H54 (cell line): ENCODE results near the gene PSKH1.
"Not testable (repeated sequence)": the region's sequence is repeated elsewhere in the genome, so short reads cannot be mapped to it uniquely, and the experiment has no call there.

ENCODE experiments used
- DNase-seq: peaks from one replicate; pipeline ENCODE4 v3.0.0; 2011; ENCODE audit warnings: low spot score, mixed read lengths; ENCODE audit not compliant: insufficient read length
- FAIRE-seq: peaks from 3 replicates; lab custom pipeline; 2011; peaks lifted over from hg19 to GRCh38; lab: Jason Lieb, UNC
- POLR2A ChIP-seq: IDR thresholded peaks from 2 replicates; pipeline ENCODE4 v1.6.1; 2011; ENCODE audit warnings: low read depth, mild to moderate bottlenecking, low read length

Gene PSKH1

GRCh38 chr16:67885545-67885944 lies 7.5 kb upstream of the PSKH1 start:
- FAIRE-seq (no peak), DNase-seq (no peak)
- no peak for TF ChIP-seq POLR2A

GRCh38 chr16:67885976-67886375 lies 7.1 kb upstream of the PSKH1 start:
- no peak for DNase-seq
- FAIRE-seq, result no peak
- TF ChIP-seq POLR2A, result no peak

- no peak for TF ChIP-seq POLR2A
- FAIRE-seq, result no peak
- no peak for DNase-seq
Measured at GRCh38 chr16:67886387-67886786, 6.7 kb upstream of the PSKH1 start.

GRCh38 chr16:67888331-67888730 lies 4.7 kb upstream of the PSKH1 start:
- FAIRE-seq (no peak), DNase-seq (no peak)
- TF ChIP-seq POLR2A, result no peak

- no peak for TF ChIP-seq POLR2A
- DNase-seq (no peak), FAIRE-seq (no peak)
Measured at GRCh38 chr16:67892375-67892774, 679 bp upstream of the PSKH1 start.

- no peak for DNase-seq
- no peak for FAIRE-seq
- TF ChIP-seq POLR2A, result no peak
Measured at GRCh38 chr16:67893743-67894399, 817 bp downstream of the PSKH1 start.

- TF ChIP-seq POLR2A, result no peak
- no peak for DNase-seq
- FAIRE-seq, result no peak
Measured at GRCh38 chr16:67897231-67897630, 4.2 kb downstream of the PSKH1 start.

- DNase-seq (no peak), FAIRE-seq (no peak)
- no peak for TF ChIP-seq POLR2A
Measured at GRCh38 chr16:67901734-67902133, 8.7 kb downstream of the PSKH1 start.

GRCh38 chr16:67902831-67903230 lies 9.8 kb downstream of the PSKH1 start:
- TF ChIP-seq POLR2A, result no peak
- no peak for DNase-seq
- FAIRE-seq, result no peak

- FAIRE-seq (no peak), DNase-seq (no peak)
- no peak for TF ChIP-seq POLR2A
Measured at GRCh38 chr16:67907397-67908180, 14.5 kb downstream of the PSKH1 start.

GRCh38 chr16:67909056-67909742 lies 16.1 kb downstream of the PSKH1 start:
- no peak for FAIRE-seq

GRCh38 chr16:67910158-67910557 lies 17.1 kb downstream of the PSKH1 start:
- no peak for TF ChIP-seq POLR2A
- DNase-seq (no peak), FAIRE-seq (no peak)

More at GRCh38 chr16:67909056-67909742, 16.1 kb downstream of the PSKH1 start:
- no peak for DNase-seq
- no peak for TF ChIP-seq POLR2A

GRCh38 chr16:67914758-67915495 lies 21.9 kb downstream of the PSKH1 start:
- DNase-seq (no peak), FAIRE-seq (no peak)
- no peak for TF ChIP-seq POLR2A

GRCh38 chr16:67915496-67915769 lies 22.4 kb downstream of the PSKH1 start:
- not testable (repeated sequence) for FAIRE-seq

More at GRCh38 chr16:67915496-67915769, 22.4 kb downstream of the PSKH1 start:
- not testable (repeated sequence) for DNase-seq
